CD14-positive monocyte (primary cell): Measurements from ENCODE around the gene HNF4A. TPM values are rescaled to one million over a fixed set of nuclear protein-coding genes. Genes with fewer than 3 reads are reported as not detected.

Experiments used
- DNase-seq, 3 donors: peaks; one replicate each; pipeline ENCODE4 v3.0.0-alpha.2; 2011 to 2022
- H2AFZ ChIP-seq: 2 replicates; pipeline ENCODE4 v1.6.0; 2012; ENCODE audit warnings: mild to moderate bottlenecking, low read depth, low read length, inconsistent platforms; ENCODE audit not compliant: insufficient read depth, poor library complexity, severe bottlenecking
- H3K27ac ChIP-seq, 2 donors: 1 replicate in 1 of 2; 2 replicates in 1 of 2; pipeline ENCODE4 v1.5.1; 2012 to 2013; ENCODE audit warnings: low read length in 2 of 2, control low read depth in 1 of 2, inconsistent platforms in 1 of 2, low read depth in 1 of 2, mild to moderate bottlenecking in 1 of 2
- H3K27me3 ChIP-seq, 2 donors: one replicate each; pipeline versions ENCODE4 v1.6.0 to v1.6.1; 2011 to 2013; ENCODE audit warnings: low read length in 2 of 2; ENCODE audit not compliant: control insufficient read depth in 2 of 2, insufficient read depth in 2 of 2
- H3K36me3 ChIP-seq, 2 donors: replicated peaks in 1 of 2; 1 replicate in 1 of 2; 2 replicates in 1 of 2; pipeline versions ENCODE4 v1.5.1 to v1.6.1; 2012 to 2013; ENCODE audit warnings: low read length in 2 of 2, control low read depth in 1 of 2, inconsistent platforms in 1 of 2, mild to moderate bottlenecking in 1 of 2; ENCODE audit not compliant: insufficient read depth in 2 of 2, control insufficient read depth in 1 of 2
- H3K4me1 ChIP-seq, 2 donors: 1 replicate in 1 of 2; 2 replicates in 1 of 2; pipeline versions ENCODE4 v1.5.1 to v1.6.1; 2012 to 2013; ENCODE audit warnings: low read length in 2 of 2, control low read depth in 1 of 2, inconsistent platforms in 1 of 2, mild to moderate bottlenecking in 1 of 2, moderate library complexity in 1 of 2; ENCODE audit not compliant: insufficient read depth in 2 of 2, control insufficient read depth in 1 of 2
- H3K4me2 ChIP-seq: replicated peaks from 2 replicates; pipeline ENCODE3; 2012; ENCODE audit warnings: low read length, moderate library complexity, mild to moderate bottlenecking; ENCODE audit not compliant: poor library complexity, severe bottlenecking; ENCODE audit errors: extremely low read depth
- H3K4me3 ChIP-seq, 3 experiments: fragments of 200-600 bp in 1 of 3; sonication (generic) in 1 of 3; replicated peaks in 1 of 3; 1 replicate in 2 of 3; 2 replicates in 1 of 3; pipeline ENCODE4 v1.5.1; 2011 to 2013; ENCODE audit warnings: low read length in 3 of 3, mild to moderate bottlenecking in 3 of 3, control low read depth in 2 of 3, low read depth in 2 of 3, inconsistent platforms in 1 of 3, moderate library complexity in 1 of 3
- H3K79me2 ChIP-seq: 2 replicates; pipeline ENCODE4 v1.6.0; 2012; ENCODE audit warnings: mild to moderate bottlenecking, control low read depth, inconsistent platforms, low read length, moderate library complexity; ENCODE audit not compliant: insufficient read depth
- H3K9ac ChIP-seq: 2 replicates; pipeline ENCODE4 v1.6.0; 2017; ENCODE audit warnings: low read length, mild to moderate bottlenecking; ENCODE audit not compliant: insufficient read depth, poor library complexity, severe bottlenecking
- H3K9me3 ChIP-seq, 2 donors: replicated peaks in 1 of 2; 1 replicate in 1 of 2; 2 replicates in 1 of 2; pipeline versions ENCODE4 v1.5.1 to v1.6.1; 2012 to 2013; ENCODE audit warnings: low read length in 2 of 2, control low read depth in 1 of 2; ENCODE audit not compliant: control insufficient read depth in 1 of 2, insufficient read depth in 1 of 2
- H4K20me1 ChIP-seq: 2 replicates; pipeline ENCODE4 v1.6.0; 2012; ENCODE audit warnings: mild to moderate bottlenecking, low read length, control low read depth, moderate library complexity; ENCODE audit not compliant: insufficient read depth
- H3K27ac Mint-ChIP-seq, 7 donors: one replicate each; pipeline ENCODE4 v1.8.0; 2020; ENCODE audit warnings: mild to moderate bottlenecking in 7 of 7, mixed read lengths in 7 of 7, moderate library complexity in 6 of 7, inconsistent platforms in 2 of 7
- H3K27me3 Mint-ChIP-seq, 3 donors: one replicate each; pipeline ENCODE4 v1.8.0; 2021 to 2022; ENCODE audit warnings: low read depth in 3 of 3, mild to moderate bottlenecking in 3 of 3, mixed read lengths in 3 of 3, moderate library complexity in 3 of 3, inconsistent platforms in 1 of 3
- H3K36me3 Mint-ChIP-seq, 2 donors: one replicate each; pipeline ENCODE4 v1.8.0; 2020; ENCODE audit warnings: mixed read lengths in 2 of 2, inconsistent platforms in 1 of 2, mild to moderate bottlenecking in 1 of 2
- H3K4me1 Mint-ChIP-seq: one replicate; pipeline ENCODE4 v1.8.0; 2020; ENCODE audit warnings: mild to moderate bottlenecking, mixed read lengths
- H3K4me3 Mint-ChIP-seq, 2 donors: one replicate each; pipeline ENCODE4 v1.8.0; 2020; ENCODE audit warnings: mild to moderate bottlenecking in 2 of 2, mixed read lengths in 2 of 2, moderate library complexity in 1 of 2
- H3K9me3 Mint-ChIP-seq, 7 donors: one replicate each; pipeline ENCODE4 v1.8.0; 2020 to 2022; ENCODE audit warnings: mixed read lengths in 7 of 7, mild to moderate bottlenecking in 6 of 7, moderate library complexity in 6 of 7, inconsistent platforms in 2 of 7
- CTCF ChIP-seq: fragments of 200-600 bp; IDR thresholded peaks from one replicate; pipeline ENCODE4 v1.8.0; 2022; ENCODE audit warnings: antibody characterized with exemption, mild to moderate bottlenecking
- WGBS: methylation state at CpG from one replicate; pipeline ENCODE4 v1.1.5; 2013; ENCODE audit warnings: missing lambda C conversion rate; ENCODE audit not compliant: insufficient coverage; 5-methylcytosine and 5-hydroxymethylcytosine counted together
- intact Hi-C, 2 donors: fragments of 100-400 bp; cut with micrococcal nuclease; formaldehyde crosslinking; loops; one replicate each; pipeline versions ENCODE4 v1.15.0 to v1.15.1; 2023
- polyA plus RNA-seq, 3 donors: library from polyadenylated mRNA; depleted of rRNA in 1 of 3; unstranded in 2 of 3; stranded (reverse) in 1 of 3; fragments of 300-500 nt in 2 of 3; fragments of >200 nt in 1 of 3; fragmentation: Illumina TruSeq in 2 of 3; gene quantifications; 1 replicate in 2 of 3; 2 replicates in 1 of 3; pipeline ENCODE4 v1.2.3, GENCODE V29; 2012 to 2021

HNF4A gene
- polyA plus RNA-seq, 3 donors = not detected

- no peaks in the 10 kb centered on the region for H3K36me3 ChIP-seq
- H3K9ac ChIP-seq = no peak overlapping the region
- no peaks in the 10 kb centered on the region for H3K9me3 ChIP-seq
- H2AFZ ChIP-seq = no peak overlapping the region
- H3K4me3 ChIP-seq = no peak overlapping the region
- H3K4me1 ChIP-seq = no peaks in the 10 kb centered on the region
- Mint-ChIP-seq H3K27ac (no peak overlapping the region), H3K27me3 (peaks cover 10 to 17% (median 14%) of the 10 kb centered on the region in 3 donors), H3K4me3 (no peak overlapping the region), H3K9me3 (peaks cover 0 to 2% (median 0%) of the 10 kb centered on the region in 7 donors), H3K4me1 (no peaks in the 10 kb centered on the region), H3K36me3 (no peaks in the 10 kb centered on the region)
- H3K4me2 ChIP-seq = no peak overlapping the region
- no peak for TF ChIP-seq CTCF
- no CpG with 5 or more reads among the region's 2 CpGs for WGBS
- no peak for DNase-seq
- intact Hi-C loops = no loop called here
- H3K27me3 ChIP-seq = peaks cover 0 to 9% of the 10 kb centered on the region in 2 donors
- H3K79me2 ChIP-seq = no peaks in the 10 kb centered on the region
- H3K27ac ChIP-seq = no peak overlapping the region
- H4K20me1 ChIP-seq = no peaks in the 10 kb centered on the region
These were observed 35.6 kb upstream of the HNF4A start for GRCh38 chr20:44319839-44320422.

DNA sequence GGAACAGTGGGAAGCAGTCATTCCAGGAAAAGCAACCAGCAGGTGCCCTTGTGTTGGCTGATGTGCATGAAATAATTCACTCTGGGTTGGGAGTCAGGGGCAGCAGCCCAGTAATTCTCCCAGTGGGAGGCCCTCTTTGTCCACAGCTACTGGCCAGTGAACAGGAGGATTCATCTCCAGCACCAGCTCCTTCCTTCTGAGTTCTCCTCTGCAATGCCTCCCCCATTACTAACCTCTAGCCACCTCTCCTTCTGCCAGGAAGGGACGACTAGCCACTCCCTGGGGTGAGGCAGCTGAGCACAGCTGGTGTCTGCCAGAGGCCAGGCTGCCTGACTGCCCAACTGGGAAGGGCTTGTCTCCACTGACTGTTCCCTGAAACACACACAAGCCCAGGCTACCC lies 31.2 kb upstream of the HNF4A start:
- no peak overlapping the region for H2AFZ ChIP-seq
- no peaks in the 10 kb centered on the region for H3K9me3 ChIP-seq
- no peaks in the 10 kb centered on the region for H3K79me2 ChIP-seq
- H3K9me3 Mint-ChIP-seq = peaks cover 0 to 2% (median 0%) of the 10 kb centered on the region in 7 donors
- TF ChIP-seq CTCF = no peak
- H3K36me3 Mint-ChIP-seq = no peaks in the 10 kb centered on the region
- H3K27me3 ChIP-seq = peaks cover 2 to 23% of the 10 kb centered on the region in 2 donors
- H3K36me3 ChIP-seq = no peaks in the 10 kb centered on the region
- no peak overlapping the region for H3K4me3 Mint-ChIP-seq
- no peak overlapping the region for H3K27ac Mint-ChIP-seq
- peaks cover 13 to 36% (median 20%) of the 10 kb centered on the region in 3 donors for H3K27me3 Mint-ChIP-seq
- no peak overlapping the region for H3K4me2 ChIP-seq
- H3K4me1 Mint-ChIP-seq = no peaks in the 10 kb centered on the region
- no peak overlapping the region for H3K27ac ChIP-seq
- intact Hi-C loops = no loop called here
- 75% methylated on average over 1 of the region's 1 CpG for WGBS
- DNase-seq = no peak
- H3K4me3 ChIP-seq = no peak overlapping the region
- no peaks in the 10 kb centered on the region for H4K20me1 ChIP-seq
- H3K4me1 ChIP-seq = no peaks in the 10 kb centered on the region
- no peak overlapping the region for H3K9ac ChIP-seq
